NCI-H774 (cell line): ENCODE results near the gene PHKG2.

Experiments
- DNase-seq: peaks from one replicate; lab custom pipeline; 2025; lab: John Stamatoyannopoulos, UW

Gene PHKG2

DNA sequence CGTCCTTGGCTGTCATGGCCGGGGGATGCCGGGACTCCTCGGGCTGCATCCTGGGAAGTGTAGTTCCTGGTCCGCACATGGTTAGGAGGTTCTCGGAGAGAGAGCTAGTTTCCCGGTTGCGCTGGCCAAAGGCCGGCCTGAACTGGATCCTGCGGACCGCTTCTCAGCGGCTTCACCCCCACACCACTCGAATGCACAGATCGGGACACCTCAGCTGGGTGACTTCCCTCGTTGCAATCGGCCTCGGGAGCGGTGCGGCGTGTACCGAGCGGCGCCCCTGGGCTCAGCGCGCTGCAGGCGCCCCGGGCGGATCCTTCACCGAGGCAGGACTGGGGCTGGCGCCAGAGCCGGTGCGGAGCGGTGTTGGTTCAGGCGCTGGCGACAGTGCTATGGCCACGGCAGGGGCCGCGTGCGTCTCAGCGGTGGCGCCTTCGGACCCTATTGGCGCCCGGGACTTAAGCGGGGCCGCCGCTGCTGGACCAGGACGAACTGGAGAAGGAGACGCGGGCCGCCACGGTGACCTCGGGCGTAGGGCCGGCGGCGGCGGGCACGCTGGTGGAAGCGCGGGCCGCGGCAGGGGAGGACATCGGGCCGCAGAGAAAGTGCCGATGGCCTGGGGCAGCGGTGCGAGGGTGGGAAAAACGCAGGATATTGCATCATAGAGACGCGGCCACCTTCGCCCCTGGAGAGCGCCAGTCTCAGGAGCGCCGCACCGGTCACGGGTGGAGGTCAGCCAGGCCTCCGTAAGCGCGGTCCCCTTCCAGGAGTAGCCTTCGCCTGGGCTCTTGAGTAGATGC lies 27.4 kb downstream of the PHKG2 start:
- DNase-seq: peak; percentile 68

DNA sequence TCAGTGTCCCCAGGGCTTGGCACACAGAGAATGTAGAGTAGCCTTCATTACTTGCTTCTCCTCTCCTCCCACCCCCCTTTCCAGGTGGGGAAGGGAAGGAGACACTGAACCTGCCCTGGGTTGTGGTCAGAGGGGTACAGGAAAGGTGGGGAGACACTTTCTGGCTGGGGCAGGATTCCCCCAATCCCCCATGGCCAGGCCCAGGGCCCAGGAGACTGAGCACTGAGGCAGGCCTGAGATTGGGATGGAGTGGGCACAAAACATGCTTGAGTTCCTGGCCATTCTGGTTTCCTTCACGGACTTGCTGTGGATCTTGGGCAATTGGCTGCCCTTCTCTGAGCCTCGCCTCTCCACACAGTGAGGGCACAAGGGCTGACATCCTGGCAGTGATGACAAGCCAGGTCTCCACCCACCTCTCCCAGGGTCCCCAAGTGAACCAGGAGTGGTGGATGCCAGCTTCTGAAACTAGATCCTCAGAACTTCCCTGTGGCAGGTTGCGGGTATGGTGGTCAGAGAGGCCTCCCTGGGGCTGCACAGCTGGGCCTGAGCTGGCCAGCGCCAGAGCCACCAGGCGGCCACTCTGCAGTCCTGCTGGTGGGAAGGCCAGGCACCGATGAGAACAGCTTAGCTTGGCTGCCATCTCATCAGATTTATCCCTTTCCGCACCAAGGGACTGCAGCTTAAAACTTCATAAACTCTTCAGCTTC lies 29.5 kb downstream of the PHKG2 start:
- DNase-seq: no peak

DNA sequence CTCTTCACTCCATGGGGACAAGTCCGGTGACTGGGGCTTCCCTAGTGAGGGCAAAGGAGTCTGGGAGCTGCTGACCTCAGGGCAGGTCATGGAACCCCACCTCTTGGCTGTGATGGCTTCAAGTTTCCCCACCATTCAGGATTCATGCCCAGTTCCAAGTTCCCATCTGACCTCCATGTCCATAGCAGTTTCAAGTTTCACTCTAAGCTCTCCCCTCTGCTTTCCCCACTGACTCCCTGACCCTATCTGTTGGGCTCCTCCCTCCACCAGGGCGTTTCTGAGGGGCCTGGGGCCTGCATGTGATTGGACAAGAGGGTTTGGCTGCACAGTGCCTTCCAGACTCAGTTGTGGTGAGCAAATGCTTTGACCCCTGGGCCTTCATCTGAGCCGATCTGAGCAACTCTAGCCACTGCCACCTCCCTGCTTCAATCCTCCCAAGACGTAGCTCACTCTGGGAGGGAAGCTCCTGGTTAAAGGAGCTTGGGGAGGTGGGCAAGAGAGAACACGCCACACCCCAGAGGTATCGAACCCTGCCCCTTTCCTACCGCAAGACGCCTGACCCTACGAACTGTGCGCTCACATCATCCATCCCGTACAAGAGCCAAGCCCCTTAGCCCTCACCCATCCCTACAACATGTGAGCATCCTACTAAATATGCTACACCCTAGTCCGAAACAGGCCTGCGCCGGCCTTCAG lies 30.5 kb downstream of the PHKG2 start:
- DNase-seq: no peak

DNA sequence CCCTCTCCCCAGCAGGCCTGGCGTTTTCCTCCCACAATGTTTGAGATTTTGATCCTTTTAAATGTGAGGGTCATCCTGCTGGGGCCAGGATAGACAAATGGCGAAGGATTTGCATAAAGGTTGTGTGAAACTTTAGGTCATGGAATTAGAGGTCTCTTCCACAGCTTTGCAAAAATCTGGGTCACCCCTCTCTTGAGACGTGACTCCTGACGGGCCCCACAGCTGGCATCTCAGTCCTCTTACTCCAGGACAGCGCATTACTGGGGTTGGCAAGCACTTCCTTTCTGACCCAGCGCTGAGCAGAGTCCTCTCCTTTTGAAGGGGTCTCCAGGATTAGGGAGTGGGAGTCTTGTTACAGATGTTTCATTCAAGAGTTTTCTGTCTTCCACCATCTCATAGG lies 31.4 kb downstream of the PHKG2 start:
- no peak for DNase-seq

DNA sequence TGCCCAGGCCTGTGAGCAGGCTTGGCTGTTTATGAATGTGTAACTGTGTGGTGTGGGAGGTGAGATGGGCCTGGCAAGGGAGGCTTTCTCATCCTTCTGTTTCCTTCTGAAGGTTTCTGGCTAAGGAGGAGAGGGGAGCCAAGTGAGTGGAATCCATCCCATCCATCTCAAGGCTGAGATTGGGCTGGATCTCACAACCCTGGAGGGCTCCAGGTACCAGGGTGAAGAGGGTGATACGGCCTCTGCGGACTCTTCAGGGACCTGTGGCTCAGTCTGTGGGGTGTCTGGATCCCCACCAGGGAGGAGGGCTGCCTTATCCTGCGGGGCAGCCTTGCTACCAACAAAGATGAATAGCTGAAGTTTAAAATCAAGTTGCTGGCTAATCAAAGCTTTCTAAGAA lies 31.8 kb downstream of the PHKG2 start:
- no peak for DNase-seq

DNA sequence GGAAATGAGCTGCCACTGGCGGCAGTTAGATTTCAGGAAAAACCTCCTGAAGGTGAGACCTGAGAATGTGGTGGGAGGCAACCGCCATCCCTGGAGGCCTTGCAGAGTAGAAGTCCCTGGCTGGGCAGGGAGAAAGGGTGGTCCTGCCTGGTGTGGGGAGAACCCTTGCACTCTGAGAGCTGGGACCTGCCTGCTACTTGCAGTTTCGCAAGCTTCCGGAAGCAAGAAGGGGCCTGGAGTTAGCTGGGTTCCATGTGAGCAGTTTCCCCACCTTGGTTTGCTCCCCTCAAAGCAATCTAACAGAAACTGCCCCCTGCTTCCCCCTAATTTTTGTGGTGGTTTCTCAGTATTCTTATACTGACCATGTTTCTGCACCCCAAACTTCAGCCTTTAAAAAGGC lies 32.3 kb downstream of the PHKG2 start:
- no peak for DNase-seq

DNA sequence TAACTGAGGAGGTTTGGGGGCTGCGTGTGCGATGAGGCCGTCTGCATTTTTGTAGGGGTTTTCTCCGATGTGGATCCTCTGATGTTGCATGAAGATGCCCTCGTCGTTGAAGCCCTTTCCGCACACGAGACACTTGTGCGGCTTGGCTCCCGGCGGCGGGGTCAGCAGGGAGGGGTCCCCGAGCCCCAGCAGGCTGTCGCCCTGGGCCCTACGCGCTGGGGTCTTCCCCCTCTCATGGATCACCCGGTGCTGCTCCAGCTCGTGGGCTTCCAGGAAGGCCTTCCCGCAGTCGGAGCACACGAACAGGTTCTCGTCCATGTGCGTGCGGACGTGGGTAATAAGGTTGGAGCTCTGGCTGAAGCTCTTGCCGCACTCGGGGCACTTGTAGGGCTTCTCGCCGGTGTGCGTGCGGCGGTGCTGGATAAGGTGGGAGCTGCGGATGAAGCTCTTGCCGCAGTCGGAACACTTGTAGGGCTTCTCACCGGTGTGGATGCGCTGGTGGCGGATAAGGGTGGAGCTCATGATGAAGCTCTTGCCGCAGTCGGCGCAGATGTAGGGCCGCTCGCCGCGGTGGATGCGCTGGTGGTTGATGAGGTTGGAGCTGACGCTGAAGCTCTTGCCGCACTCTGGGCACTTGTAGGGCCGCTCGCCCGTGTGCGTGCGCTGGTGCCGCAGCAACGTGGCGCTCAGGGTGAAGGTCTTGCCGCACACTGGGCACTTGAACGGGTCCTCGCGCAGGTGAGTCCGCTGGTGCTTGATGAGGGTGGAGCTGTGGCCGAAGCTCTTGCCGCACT lies 34.5 kb downstream of the PHKG2 start:
- DNase-seq: no peak

DNA sequence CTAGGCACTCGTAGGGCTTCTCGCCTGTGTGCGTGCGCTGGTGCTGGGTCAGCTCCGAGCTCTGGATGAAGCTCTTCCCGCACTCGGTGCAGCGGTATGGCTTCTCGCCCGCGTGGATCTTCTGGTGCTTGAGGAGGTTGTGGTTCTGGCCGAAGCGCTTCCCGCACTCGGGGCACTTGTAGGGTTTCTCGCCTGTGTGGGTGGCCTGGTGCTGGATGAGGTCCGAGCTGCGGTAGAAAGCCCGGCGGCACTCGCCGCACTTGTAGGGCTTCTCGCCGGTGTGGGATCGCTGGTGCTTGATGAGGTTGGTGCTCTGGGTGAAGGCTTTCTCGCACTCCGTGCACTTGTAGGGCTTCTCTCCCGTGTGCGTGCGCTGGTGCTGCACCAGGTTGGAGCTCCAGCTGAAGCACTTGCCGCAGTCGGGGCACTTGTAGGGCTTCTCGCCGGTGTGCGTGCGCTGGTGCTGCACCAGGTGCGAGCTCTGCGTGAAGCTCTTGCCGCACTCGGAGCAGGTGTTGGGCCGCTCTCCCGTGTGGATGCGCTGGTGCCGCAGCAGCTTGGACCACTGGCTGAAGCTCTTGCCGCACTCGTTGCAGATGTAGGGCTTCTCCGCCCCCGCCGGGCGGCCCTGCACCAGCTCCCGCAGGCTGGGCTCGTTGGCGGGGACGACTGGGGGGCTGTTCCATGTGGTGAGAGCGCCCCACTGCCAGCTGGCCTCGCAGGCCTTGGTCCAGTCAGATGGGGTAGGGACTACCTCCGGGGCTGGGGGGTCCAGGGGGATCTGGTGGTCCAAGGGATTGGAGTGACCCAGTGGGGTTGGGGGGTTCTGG lies 35.3 kb downstream of the PHKG2 start:
- DNase-seq: no peak

DNA sequence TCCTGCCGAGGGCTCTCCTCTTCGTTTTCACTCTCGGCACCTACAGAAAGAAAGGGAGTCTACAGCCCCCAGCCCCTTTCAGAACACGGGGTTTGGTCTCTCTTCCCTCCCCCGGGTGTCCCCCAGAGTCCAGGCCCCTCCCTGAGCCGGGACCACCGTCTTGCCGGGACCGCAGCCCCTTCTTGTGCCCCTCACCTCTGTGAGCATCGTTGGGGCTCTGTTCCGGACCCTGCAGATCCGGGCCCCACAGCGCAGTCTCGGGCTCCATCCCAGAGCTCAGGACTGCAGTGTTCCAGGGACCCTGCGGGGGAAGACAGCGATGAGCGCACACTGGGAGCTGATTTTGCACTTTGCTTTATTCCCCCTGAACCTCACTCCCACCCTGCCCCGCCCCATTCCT lies 36.0 kb downstream of the PHKG2 start:
- no peak for DNase-seq

DNA sequence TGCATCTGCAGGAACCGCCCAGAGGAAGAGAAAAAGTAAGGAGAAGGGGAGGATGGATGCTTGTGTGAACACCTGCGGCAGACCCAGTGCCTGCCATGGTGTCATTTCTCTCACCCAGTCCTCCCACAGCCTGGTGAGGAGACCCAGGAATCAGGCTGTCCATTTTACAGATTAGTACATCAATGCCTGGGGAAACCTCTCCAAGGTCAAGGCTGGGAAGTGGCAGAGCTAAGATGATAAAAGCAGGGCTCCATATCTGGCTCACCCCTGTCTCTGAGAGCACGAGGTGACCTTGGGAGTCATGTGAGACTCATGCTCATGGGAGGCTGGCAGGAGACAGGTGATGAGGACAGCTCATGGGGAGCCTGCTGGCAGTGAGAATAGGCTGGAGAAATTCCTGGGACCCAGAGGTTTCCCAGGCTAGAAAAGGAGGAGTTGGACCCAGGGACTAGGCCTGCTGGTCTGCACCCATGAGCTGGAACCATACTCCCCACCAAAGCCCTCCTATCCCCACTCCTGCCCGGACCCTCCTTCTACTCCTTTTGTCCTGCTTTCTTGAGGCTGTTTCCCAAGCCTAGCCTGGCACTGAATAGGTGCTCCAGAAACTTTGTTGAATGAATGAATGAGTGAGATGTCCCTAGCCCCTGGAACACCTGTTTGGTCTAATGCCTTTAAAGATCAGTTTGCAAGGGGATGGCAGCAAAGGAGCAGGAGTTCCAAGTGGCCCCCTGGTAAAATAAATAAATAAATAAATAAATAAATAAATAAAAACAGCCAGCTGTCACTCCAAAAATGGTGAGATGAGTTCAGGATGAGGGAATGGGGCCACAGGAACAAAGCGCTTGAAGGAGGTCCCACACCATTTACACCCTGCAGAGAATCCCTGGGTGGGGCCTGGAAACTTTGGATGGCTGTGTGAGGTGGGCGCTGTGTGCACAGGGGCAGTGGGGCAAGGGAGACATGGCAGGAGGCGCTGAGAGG lies 37.2 kb downstream of the PHKG2 start:
- DNase-seq: no peak

DNA sequence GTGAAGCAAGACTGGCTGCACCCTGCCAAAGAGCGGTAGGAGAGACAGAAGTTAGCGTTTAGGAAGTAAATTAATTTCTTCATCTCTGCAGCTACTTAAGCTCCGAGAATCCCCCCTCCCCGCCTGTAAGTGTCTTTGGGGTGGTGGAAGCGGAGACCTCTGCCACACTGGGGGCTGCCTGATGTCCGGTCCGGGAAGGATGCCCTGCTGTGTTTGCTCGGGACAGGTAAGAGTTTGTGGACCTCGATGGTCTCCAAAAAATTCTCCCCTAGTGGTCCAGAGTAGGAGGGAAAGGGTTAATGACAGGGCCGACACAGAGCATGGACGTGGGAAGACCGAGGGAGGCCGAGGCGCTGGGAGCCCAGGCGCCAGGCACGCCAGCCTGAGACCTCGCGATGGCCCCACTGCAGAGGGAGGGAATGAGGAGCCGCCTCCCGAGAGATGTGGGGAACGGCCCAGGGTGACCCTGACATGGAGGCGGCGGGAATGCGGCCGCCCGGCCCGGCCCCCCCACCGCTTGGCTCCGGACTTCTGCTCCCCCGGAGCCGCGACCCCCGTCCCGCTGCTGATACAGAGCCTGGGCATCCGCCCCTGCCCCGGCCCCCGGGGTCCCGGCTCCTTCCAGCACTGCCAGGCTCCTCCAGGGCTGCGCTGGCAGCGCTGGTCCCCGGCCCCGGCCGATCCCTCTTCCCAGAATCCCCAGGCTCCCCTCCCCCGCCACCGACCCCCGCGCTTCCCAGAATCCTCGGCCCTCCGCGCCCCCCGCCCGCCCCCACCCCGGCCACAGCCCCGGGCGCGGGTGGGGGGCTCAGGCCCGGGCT lies 38.1 kb downstream of the PHKG2 start:
- no peak for DNase-seq

DNA sequence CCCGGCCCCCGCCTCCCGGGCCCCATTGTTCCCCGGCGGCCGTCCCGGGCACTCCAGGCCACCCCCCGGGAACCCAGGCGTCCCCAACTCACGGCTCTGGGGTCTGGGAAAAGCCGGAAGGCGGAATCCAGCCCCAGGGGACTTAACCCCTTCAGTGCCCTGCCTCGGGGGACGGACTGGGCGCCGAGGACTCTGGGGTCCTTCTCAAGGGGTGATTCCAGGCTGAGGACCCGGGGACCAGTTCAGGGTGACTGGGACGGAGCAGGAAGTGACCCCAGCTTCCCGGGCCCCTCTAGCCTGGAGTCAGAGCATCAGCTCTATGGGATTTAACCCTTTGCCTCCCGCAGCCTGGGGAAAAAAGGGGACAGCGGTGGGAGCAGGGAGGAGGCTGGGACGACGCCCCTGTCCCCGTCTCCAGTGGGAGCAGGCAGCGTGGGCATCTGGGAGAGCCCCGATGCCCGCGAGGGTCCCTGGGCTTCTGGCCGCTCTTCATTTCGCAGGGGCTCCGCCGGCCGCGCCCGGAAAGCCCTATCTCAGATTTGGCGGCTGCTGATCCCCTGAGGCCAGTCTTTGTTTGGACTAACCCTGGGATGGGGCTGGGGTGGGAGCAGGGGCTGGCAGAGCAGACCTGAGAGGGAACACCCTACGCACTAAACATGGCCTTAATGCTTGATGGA lies 38.8 kb downstream of the PHKG2 start, which contains the start of gene ZNF629:
TSS of gene ZNF629 (minus strand) at position 270 of the 677 bp plus-strand sequence. CDS start 2,723 bp downstream, outside the sequence.
- peak; percentile 70 for DNase-seq

DNA sequence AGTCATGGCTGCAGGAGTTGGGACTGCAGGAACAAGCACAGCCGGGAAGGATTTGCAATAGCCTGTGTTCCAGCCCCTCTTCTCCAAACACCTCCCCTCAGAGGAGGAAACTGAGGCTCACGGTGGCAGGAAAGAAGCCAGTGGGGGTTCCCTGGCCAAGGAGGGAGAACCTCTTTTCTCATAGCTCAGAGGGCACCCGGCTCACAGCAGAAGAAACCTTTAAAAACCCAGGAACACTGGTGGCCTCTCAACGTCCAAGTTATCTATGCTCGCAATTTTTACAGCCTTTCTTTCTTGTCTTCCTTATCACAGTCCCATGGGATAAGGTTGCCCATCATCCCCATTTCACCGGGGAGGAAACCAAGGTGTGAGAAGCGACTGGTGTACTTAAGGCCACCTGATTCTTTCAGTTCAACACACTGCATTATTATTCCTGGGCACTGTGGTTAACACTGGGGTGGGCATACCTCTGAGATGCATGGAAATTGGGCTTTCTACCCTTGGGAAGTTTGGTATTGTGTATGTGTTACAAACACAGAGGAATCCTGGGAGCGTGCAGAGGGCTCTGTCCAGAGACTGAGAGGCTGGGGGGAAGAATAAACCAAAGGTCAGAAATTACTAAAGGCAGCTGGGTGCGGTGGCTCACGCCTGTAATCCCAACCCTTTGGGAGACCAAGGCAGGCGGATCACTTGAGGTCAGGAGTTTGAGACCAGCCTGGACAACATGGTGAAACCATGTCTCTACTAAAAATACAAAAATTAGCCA lies 39.6 kb downstream of the PHKG2 start:
- no peak for DNase-seq

DNA sequence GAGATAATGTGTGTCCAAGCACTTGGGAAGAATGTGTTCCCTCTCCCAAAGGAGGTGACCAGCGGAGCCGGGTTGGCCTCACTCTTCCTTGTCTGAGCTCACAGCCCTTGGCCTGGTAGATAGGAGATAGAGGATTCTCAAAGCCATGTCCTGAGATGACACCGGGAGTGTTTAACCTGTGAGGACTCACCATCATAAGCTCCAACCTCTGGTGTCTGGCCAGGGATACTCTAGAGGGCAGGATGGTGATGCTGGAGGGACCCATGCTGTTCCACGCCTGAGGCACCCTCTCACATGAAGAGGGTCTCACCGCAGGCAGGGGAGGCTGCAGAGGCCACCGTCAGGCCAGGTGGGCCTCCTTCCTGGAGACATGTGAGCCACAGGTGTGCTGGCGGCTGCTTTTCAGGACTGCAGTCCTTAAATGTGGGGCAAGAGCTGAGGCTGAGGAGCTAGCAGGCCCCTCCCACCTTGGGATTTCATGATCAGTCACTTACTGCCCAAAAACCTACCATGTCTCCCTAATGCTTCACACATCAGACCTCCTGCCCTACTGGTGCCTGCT lies 45.4 kb downstream of the PHKG2 start:
- DNase-seq: no peak

DNA sequence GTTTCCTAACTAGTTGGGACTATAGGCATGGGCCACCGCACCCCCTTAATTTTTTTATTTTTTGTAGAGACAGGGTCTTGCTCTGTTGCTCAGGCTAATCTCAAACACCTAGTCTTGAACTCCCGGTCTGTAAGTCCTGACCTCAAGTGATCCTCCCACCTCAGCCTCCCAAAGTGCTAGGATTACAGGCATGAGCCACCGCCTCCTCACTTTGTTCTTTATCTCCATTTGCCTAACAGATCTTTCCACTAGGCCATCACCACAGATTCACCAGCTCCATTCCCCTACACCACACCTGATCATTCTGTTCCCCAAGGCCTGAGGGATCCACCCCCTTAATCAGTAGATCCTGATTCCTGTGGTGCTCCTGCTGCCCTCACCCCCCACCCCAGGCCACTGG lies 46.4 kb downstream of the PHKG2 start:
- no peak for DNase-seq

DNA sequence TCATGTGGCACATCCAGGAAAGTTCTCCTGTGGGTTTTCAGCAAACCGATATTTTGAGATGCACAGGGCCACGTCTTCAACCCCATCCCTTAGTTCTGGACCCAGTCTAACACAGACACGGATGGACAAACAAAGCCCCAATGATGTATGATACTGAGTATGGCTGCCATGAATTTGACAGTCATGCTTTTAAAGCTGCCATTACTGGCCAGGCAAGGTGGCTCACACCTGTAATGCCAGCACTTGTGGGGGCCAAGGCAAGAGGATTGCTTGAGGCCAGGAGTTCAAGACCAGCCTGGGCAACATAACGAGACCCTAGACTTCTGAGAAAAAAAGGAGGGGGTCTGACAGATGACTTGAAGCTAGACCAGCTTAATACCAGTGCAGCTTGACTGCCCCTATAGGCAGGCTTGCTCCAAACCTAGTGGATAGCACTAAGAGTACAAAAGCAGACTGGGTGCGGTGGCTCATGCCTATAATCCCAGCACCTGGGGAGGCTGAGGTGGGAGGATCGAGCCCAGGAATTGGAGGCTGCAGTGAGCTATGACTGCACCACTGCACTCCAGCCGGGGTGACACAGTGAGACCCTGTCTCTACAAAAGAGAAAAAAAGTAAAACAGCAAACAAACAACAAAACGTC lies 49.6 kb downstream of the PHKG2 start:
- DNase-seq: no peak
